NCI-H146 treated with DMSO at 0.1 percent for 48 hours (cell line): Measurements from ENCODE around the gene ZNF213.
"Not testable (repeated sequence)": the region's sequence is repeated elsewhere in the genome, so short reads cannot be mapped to it uniquely, and the experiment has no call there.

ENCODE experiments used
- DNase-seq: peaks from one replicate; lab custom pipeline; 2025; ENCODE audit not compliant: unreplicated experiment; lab: John Stamatoyannopoulos, UW

Gene ZNF213

GRCh38 chr16:3148256-3149192, 13.7 kb downstream of the ZNF213 start:
- no peak for DNase-seq

GRCh38 chr16:3149193-3149530, 14.3 kb downstream of the ZNF213 start:
- DNase-seq = no peak

- peak; percentile 64 for DNase-seq
Measured at GRCh38 chr16:3149630-3150345, 15.0 kb downstream of the ZNF213 start.

DNA sequence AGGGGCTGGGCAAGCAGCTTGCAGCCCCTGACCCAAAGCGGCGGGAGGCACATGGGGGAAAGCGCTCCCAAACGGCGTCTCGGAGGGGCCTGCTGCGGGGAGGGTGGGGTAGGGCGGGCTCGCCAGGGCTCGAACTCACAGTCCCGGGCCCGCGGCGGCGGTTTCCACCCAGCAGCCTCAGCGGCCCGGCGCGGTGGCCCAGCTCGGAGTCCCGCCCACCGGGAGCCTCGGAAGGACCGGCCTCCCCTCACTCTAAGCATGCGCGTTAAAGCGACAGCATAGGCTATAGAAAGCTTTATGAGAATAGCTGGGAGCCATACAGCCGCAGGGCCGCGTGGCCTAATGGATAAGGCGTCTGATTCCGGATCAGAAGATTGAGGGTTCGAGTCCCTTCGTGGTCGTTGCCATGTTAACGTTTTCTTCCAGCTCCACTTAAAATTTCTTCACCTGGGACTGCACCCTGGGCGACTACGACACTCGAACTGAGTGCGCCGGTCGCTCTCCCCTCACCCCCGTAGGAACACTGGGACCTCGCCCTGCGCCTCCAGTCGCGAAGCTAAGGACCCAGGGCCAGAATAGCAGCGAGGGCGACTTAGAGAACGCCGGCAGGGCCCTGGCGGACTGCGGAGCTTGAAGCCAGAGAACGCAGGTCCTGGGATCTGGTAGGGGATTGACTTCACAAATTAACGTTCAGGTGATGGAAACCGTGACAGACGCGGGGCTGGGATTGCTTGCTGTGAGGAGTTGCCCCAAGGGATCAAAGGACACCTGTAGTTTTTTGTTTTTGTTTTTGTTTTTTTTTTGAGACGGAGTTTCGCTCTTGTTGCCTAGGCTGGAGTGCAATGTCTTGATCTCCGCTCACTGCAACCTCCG, 15.8 kb downstream of the ZNF213 start:
- DNase-seq = peak; percentile 96

DNA sequence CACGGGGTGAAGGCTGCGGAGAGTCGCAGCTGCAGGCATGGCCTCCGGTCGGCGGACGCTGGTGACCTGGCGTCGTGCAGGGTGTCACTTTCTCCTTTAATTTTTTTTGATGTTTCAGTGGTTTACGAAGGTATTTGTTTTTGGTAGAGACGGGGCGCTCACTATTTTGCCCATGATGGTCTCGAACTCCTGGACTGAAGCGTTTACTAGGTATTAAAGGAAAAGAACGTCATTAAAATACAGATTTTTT, 17.1 kb downstream of the ZNF213 start:
- no peak for DNase-seq

DNA sequence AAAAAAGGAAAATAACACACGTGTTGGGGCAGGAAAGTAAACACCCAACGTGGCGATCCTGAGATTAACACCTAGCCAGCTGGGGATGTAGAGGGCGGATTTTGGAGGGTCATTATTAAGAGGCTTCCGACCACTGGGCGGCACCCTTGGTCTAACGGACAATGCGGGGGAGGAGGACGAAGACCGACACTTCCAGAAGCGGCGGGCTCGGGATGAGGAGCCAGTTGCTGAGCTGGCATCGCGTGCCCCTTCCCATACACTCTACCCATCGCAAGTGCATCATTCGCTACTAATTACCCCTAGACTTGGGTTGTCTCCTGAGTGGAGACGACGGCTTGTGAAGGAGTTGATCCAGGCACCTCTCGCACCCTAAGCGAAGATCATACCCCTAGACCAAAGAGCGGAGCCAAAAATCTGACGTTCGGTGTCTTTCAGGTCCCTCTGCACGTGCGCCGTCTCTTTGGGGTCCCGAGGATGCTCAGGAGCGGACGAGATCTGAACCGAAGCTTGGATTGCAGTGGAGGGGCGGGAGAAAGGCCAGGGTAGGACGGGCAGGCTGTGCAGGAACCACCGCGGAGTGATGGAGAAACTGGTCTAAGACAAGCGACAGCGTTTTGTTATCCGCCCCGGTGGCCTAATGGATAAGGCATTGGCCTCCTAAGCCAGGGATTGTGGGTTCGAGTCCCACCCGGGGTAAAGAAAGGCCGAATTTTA, 17.6 kb downstream of the ZNF213 start:
- peak; percentile 96 for DNase-seq

DNA sequence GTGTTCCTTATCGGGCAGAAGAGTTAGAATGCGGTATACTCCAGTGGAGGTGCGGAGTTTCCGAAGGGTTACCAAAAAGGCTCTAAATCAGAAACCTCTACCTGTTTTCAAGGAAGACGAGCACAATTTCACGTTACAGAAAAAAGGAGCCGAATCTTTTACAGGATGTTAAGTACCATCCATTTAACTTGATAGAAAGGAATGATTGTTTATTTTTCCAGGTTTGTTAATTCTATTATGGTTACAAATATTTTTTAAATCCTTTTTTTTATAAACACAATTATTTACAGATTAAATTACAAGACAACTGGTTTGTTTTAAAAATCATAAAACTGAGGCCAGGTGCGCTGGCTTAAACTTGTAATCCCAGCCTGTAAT, 18.2 kb downstream of the ZNF213 start:
- DNase-seq = no peak

DNA sequence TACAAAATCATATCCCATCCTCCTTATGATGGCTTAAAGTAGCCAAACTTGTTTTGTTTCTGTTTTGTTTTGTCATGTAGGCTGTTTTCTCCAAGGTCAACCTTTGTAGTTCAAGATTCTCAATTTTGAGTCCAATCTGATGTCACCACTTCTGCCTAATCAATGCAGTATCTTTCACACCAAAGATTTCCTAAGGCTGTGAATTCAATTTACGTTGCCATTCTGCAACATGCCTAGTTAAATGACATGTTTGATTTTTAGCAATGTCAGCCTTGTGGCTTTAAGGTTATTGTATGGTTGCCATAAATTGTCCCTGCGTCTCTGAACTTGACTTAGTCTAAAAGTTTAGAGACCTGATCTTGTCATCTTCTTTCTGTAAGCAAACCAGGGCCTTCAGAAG, 20.4 kb downstream of the ZNF213 start:
- DNase-seq = no peak

DNA sequence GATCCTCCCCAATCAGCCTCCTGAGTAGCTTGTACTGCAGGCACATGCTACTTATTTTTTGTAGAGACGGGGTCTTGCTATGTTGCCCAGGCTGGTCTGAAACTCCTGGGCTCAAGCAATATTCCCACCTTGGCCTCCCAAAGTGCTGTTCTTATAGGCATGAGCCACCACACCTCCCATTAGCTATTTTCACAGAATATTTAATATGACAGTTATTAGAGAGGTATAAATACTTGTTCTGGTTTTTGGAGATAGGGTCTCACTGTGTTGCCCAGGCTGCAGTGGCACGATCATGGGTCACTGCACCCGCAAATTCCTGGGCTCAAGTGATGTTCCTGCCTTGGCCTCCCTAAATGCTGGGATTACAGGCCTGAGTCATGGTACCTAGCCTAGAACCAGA, 21.1 kb downstream of the ZNF213 start:
- DNase-seq = no peak

DNA sequence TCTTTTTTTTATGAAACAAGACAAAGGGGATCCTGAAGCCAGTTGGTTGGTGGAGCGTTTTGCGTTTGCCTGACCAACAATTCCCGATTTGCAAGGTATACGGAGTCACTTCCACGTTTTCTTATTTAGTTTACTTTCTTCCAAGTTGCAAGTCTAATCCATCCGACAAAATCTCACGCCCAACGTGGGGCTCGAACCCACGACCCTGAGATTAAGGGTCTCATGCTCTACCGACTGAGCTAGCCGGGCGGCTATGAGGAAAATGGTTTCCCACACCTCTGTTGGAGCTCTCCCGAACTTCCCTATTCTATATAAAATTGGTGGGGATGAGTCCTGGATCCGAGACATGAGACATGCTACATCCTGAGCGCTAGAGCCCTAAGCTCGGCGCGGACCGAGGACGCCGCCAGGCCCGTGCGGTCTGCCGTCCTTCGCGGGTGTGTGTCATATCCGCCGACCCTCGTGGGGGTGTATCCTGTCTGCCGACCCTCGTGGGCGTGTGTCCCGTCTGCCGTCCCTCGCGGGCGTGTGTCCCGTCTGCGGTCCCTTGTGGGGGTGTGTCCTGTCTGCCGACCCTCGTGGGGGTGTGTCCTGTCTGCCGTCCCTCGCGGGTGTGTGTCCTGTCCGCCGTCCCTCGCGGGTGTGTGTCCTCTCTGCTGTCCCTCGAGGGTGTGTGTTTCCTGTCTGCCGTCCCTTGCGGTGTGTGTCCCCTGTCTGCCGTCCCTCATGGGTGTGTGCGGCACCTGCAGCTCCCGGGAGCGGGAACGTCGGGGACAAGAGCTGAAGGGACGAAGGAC, 22.6 kb downstream of the ZNF213 start:
- DNase-seq = peak; percentile 96

- DNase-seq = no peak
Measured at GRCh38 chr16:3158026-3158509, 23.2 kb downstream of the ZNF213 start.

GRCh38 chr16:3158510-3159314, 23.9 kb downstream of the ZNF213 start:
- peak; percentile 89 for DNase-seq

DNA sequence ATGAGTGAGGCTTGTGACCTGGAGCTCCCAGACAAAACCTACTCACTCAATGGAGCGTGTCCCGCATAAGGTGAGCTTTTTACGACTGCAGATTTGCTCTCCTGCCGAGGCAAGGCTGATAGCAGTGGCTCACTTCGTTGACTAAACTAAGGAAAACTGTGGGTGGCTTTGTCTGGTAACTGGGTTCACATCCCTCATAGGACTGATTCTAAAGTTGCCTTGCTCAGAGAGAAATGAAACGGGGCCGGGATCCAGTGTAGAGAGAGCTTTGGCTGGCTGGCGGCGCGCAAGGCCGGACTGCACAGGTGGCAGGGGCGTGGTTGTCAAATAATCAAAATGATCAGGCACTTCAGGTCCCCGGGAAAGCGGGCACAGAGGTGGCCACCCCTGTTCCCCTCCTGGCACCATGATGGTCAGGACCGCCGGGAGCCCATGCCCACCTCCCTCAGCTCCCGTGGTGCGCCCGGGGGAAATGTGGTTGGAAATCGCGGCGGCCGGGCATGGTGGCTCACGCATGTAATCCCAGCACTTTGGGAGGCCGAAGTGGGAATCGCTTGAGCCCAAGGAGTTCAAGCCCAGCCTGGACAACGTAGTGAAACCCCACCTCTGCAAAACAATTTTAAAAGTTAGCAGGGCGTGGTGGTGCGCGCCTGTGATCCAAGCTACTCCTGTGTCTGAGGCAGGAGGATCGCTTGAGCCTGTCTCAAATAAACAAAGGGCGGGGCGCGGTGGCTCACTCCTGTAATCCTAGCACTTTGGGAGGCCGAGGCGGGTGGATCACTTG, 26.6 kb downstream of the ZNF213 start:
- peak; percentile 52 for DNase-seq

DNA sequence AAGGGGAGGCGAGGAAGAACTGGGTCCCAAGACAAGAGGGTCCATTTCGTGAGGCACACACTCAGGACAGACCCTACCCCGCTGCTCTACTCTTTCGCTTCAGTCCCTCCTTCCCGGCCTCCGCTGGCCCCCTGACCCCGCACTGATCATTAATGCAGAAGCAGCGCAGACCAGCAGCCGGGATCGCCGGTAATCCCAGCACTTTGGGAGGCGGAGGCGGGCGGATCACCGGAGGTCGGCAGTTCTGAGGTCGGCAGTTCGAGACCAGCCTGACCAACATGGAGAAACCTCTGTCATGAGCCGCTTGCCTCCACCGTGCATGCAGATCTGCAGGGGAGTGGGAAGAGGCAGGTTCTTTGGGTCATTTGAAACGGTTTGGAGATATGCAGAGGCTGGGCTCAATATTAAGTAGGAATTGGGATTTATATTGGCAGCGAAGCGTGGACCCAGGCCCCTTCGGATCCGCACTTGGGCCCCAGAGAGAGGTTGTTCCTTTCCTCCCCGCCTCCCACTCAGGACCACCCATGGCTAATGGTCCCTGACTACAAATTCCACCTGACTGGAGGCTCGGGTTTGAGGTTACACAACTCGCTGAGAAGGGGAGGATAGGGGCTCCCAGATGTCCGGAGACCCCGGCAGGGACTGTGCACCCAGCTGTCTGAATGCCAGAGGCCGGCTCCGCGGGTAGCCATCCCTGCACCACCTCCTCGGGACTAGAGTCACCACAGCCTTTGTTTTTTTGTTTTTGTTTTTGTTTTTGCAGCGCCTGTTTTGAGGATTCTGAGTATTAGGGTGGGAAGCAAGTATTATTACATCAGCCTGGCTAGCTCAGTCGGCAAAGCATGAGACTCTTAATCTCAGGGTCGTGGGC, 29.5 kb downstream of the ZNF213 start:
- DNase-seq = no peak

DNA sequence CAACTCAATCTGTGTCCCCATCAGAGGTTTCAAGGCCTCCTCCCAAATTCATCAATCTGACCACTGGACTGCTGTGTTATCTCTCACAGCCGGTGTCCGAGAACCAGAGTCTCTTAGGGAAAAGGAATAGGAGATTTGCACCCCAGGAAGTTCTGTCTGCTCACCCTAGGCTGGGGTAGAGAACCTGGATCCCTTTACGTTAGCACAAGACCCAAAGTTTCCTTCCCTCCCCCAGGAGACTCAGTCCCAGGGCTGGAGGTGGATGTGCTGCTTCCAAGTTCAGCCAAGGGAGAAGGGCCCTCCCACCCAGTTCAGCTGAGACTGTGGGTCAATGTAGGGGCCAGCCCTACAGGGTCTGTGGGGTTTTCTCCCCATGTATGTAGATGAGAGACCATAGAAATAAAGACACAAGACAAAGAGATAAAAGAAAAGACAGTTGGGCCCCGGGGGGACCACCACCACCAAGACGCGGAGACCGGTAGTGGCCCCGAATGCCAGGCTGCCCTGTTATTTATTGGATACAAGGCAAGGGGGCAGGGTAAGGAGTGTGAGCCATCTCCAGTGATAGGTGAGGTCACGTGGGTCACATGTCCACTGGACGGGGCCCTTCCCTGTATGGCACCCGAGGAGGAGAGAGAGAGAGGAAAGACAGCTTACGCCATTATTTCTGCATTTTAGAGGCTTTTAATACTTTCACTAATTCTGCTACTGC, 30.4 kb downstream of the ZNF213 start:
- no peak for DNase-seq

DNA sequence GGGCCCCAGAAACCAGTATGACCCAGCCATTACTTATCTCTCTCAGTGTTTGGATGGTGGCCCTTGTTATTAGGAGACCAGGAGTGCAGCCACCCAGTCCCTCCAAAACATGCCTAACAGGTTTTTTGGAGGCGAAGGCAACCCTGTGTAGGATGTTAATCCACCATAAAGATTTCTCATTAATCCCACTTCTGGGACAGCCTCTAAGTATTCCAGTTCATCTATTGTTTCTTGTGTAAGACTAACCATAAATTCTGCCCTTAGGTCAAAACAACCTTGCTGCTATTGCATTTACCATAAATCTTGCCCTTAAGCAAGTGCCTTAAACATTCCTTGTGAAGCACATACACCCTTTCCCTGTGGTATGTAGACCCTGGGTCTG, 31.7 kb downstream of the ZNF213 start:
- DNase-seq = no peak

- not testable (repeated sequence) for DNase-seq
Measured at GRCh38 chr16:3168729-3169128, 33.9 kb downstream of the ZNF213 start.
